Measurements from ENCODE around the gene RHOT1.
"Not testable (repeated sequence)": the region's sequence is repeated elsewhere in the genome, so short reads cannot be mapped to it uniquely, and the experiment has no call there.

RHOT1 gene

DNA sequence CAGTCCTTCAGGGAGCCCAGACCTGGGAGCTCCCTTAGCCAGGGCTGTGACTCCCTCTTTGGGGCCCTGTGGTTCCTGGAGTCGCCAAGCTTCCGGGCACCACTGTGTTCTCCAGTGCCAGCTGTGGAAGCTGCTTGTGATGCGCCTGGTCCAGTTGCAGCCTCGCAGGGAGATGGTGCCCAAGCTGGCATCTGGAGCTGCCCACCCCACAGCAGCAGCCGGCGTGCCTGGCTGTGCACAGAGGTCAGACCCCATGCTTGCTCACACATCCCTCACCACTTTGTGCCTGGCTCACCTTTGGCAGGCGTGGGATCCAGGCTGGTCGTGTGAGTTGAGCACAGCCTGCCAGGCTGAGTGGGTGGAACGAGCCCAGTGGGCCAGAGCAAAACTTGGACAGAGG, 18.2 kb downstream of the RHOT1 start:
- DNase-seq: no peak

- no peak for DNase-seq
Measured at GRCh38 chr17:32161029-32161428, 18.7 kb downstream of the RHOT1 start.

- no peak for DNase-seq
Measured at GRCh38 chr17:32161506-32162365, 19.4 kb downstream of the RHOT1 start.

GRCh38 chr17:32174889-32175288, 32.6 kb downstream of the RHOT1 start:
- no peak for DNase-seq

- DNase-seq: not testable (repeated sequence)
Measured at GRCh38 chr17:32178679-32179078, 36.4 kb downstream of the RHOT1 start.

DNA sequence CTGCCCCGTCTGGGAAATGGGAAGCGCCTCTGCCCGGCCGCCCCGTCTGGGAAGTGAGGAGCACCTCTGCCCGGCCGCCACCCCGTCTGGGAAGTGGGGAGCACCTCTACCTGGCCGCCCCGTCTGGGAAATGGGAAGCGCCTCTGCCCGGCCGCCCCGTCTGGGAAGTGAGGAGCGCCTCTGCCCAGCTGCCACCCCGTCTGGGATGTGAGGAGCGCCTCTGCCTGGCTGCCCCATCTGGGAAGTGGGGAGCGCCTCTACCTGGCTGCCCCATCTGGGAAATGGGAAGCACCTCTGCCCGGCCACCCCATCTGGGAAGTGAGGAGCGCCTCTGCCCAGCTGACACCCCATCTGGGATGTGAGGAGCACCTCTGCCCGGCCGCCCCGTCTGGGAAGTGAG, 36.8 kb downstream of the RHOT1 start:
- not testable (repeated sequence) for DNase-seq

- DNase-seq: not testable (repeated sequence)
Measured at GRCh38 chr17:32179526-32179925, 37.2 kb downstream of the RHOT1 start.

DNA sequence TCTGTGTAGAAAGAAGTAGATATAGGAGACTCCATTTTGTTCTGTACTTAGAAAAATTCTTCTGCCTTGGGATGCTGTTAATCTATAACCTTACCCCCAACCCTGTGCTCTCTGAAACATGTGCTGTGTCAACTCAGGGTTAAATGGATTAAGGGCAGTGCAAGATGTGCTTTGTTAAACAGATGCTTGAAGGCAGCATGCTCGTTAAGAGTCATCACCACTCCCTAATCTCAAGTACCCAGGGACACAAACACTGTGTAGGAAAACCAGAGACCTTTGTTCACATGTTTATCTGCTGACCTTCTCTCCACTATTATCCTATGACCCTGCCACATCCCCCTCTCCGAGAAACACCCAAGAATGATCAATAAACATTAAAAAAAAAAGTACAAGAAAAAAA, 38.0 kb downstream of the RHOT1 start:
- DNase-seq: not testable (repeated sequence)

- DNase-seq: no peak
Measured at GRCh38 chr17:32185875-32186274, 43.6 kb downstream of the RHOT1 start.

DNA sequence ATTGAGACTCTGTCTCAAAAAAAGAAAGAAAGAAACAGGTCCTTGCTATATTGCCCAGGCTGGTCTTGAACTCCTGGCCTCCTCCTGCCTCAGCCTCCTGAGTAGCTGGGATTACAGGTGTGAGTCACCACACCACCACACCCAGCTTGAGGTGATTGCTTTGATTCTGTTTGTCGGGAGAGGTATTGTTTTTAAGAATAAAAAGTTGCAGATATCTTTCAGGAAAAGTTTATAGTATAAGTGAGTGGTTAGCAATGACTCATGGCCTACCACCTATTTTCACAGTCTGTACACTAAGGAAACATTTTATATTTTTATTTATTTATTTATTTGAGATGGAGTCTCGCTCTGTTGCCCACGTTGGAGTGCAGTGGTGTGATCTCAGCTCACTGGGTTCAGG, 45.0 kb downstream of the RHOT1 start:
- DNase-seq: no peak

GRCh38 chr17:32189343-32189742, 47.0 kb downstream of the RHOT1 start:
- no peak for DNase-seq

- no peak for DNase-seq
Measured at GRCh38 chr17:32191306-32191705, 49.0 kb downstream of the RHOT1 start.

GRCh38 chr17:32192379-32192778, 50.1 kb downstream of the RHOT1 start:
- no peak for DNase-seq

GRCh38 chr17:32197987-32198386, 55.7 kb downstream of the RHOT1 start:
- no peak for DNase-seq

- no peak for DNase-seq
Measured at GRCh38 chr17:32206861-32207260, 64.6 kb downstream of the RHOT1 start.

DNA sequence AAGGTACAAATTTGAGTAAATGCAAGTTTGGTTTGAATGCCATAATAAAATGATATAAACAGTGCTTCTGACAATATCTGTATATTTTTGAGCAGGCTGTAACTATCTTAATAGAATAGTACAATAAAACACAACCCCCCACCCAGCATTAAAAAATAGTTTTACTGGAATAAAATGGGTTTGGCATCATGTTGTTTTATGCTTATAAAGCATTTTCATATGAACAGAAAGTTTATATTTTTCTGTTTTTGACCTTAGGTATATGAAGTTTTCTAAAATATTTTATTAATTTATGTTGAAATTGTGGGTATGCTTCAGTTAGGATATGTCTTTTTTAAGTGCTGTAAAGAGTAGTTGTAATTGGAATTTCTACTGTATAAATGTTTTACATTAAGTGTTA, 66.1 kb downstream of the RHOT1 start:
- no peak for DNase-seq

- no peak for DNase-seq
Measured at GRCh38 chr17:32209608-32210007, 67.3 kb downstream of the RHOT1 start.

DNA sequence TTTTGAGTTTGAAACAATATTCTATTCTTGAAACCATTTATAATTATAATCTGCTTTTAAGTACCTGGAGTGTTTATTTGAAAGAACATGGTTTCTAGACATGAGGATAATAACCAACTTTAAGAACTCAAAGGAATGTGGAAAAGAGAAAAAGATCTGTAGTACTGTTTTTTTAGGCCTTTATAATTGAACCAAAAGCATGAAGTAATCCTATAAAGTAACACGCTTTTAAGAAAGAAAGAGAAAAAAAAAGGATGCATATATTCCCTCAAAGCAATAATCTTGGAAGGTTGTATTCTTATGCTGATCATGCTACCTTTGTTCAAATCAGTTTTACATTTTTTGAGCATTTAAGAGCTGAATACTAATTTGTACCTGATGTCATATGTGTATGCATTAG, 69.4 kb downstream of the RHOT1 start:
- DNase-seq: no peak

- DNase-seq: no peak
Measured at GRCh38 chr17:32215696-32216095, 73.4 kb downstream of the RHOT1 start.

GRCh38 chr17:32222621-32223020, 80.3 kb downstream of the RHOT1 start:
- DNase-seq: no peak

- no peak for DNase-seq
Measured at GRCh38 chr17:32223703-32224102, 81.4 kb downstream of the RHOT1 start.

- DNase-seq: no peak
Measured at GRCh38 chr17:32226886-32227285, 84.6 kb downstream of the RHOT1 start.

GRCh38 chr17:32227910-32228309, 85.6 kb downstream of the RHOT1 start:
- DNase-seq: no peak

GRCh38 chr17:32235588-32235987, 93.3 kb downstream of the RHOT1 start:
- DNase-seq: no peak

- DNase-seq: no peak
Measured at GRCh38 chr17:32239456-32239855, 97.2 kb downstream of the RHOT1 start.
